PC-3 (cell line): ENCODE data around the gene DMRT1. TPM values are rescaled to one million over a fixed set of nuclear protein-coding genes. Genes with fewer than 3 reads are reported as not detected.

Source experiments
- ATAC-seq: fragments of 200-7000 bp; cut with Tn5 transposase; 2 replicates; pipeline ENCODE4 v1.9.1; 2020; ENCODE audit warnings: mild to moderate bottlenecking, moderate library complexity
- BruUV-seq: library from RNA; stranded (reverse); fragments of 400-500 nt; replicated peaks from 2 replicates; lab custom pipeline; 2021; lab: Mats Ljungman, UMichigan
- CTCF ChIA-PET: fragments of 300-600 bp; sonication (Branson Sonifier 250); formaldehyde crosslinking; loops from one replicate; lab custom pipeline; 2022; ENCODE audit warnings: antibody characterized with exemption; lab: Charles Lee
- POLR2A ChIA-PET: fragments of 300-600 bp; sonication (Branson Sonifier 250); formaldehyde crosslinking; loops from one replicate; lab custom pipeline; 2022; ENCODE audit warnings: antibody characterized with exemption; ENCODE audit not compliant: unreplicated experiment; lab: Charles Lee
- DNase-seq: peaks from one replicate; pipeline ENCODE4 v3.0.0-alpha.2; 2015
- H2AFZ ChIP-seq: fragments of 300-600 bp; sonication (generic); 2 replicates; pipeline ENCODE4 v1.6.0; 2016; ENCODE audit warnings: antibody characterized with exemption, low read length
- H3F3A ChIP-seq: fragments of 300-600 bp; sonication (generic); one replicate; pipeline ENCODE4 v1.6.0; 2017; ENCODE audit warnings: antibody characterized with exemption, low read length, control low read depth, mild to moderate bottlenecking; ENCODE audit not compliant: unreplicated experiment
- H3K27ac ChIP-seq: fragments of 300-600 bp; sonication (generic); 2 replicates; pipeline ENCODE4 v1.5.1; 2016; ENCODE audit warnings: mild to moderate bottlenecking, low read length
- H3K27me3 ChIP-seq: fragments of 300-600 bp; sonication (generic); 2 replicates; pipeline ENCODE4 v1.6.1; 2016; ENCODE audit warnings: low read length, mixed read lengths
- H3K36me3 ChIP-seq: fragments of 300-600 bp; sonication (generic); 2 replicates; pipeline ENCODE4 v1.6.1; 2016; ENCODE audit warnings: low read depth, mixed run types, low read length, mixed read lengths
- H3K4me1 ChIP-seq: fragments of 300-600 bp; sonication (generic); 2 replicates; pipeline ENCODE4 v1.5.1; 2016; ENCODE audit warnings: low read length; ENCODE audit not compliant: insufficient read depth
- H3K4me2 ChIP-seq: fragments of 300-600 bp; sonication (generic); 2 replicates; pipeline ENCODE4 v1.6.0; 2016; ENCODE audit warnings: low read length
- H3K4me3 ChIP-seq: fragments of 300-600 bp; sonication (generic); 2 replicates; pipeline ENCODE4 v1.5.1; 2016; ENCODE audit warnings: mild to moderate bottlenecking, low read length, mixed read lengths
- H3K79me2 ChIP-seq: fragments of 300-600 bp; sonication (generic); 2 replicates; pipeline ENCODE4 v1.6.1; 2017; ENCODE audit warnings: low read length, mixed read lengths
- H3K9ac ChIP-seq: fragments of 300-600 bp; sonication (generic); 2 replicates; pipeline ENCODE4 v1.6.0; 2016; ENCODE audit warnings: mild to moderate bottlenecking, low read length
- H3K9me2 ChIP-seq: fragments of 300-600 bp; sonication (generic); replicated peaks from 2 replicates; pipeline ENCODE4 v1.6.1; 2016; ENCODE audit warnings: mixed run types, low read length, mixed read lengths
- H3K9me3 ChIP-seq: fragments of 300-600 bp; sonication (generic); 2 replicates; pipeline ENCODE4 v1.6.1; 2016; ENCODE audit warnings: low read length, mixed read lengths
- H4K20me1 ChIP-seq: fragments of 300-600 bp; sonication (generic); 2 replicates; pipeline ENCODE4 v1.6.1; 2016; ENCODE audit warnings: low read length, mixed read lengths
- CTCF ChIP-seq: fragments of 300-600 bp; sonication (generic); conservative IDR thresholded peaks from 2 replicates; pipeline ENCODE4 v1.5.1; 2017; ENCODE audit warnings: antibody characterized with exemption, low read depth, mild to moderate bottlenecking, low read length
- EZH2 ChIP-seq: fragments of 300-600 bp; sonication (generic); IDR thresholded peaks from one replicate; pipeline ENCODE4 v1.6.1; 2017; ENCODE audit warnings: antibody characterized with exemption, mild to moderate bottlenecking, low read length; ENCODE audit not compliant: unreplicated experiment
- EZH2phosphoT487 ChIP-seq: fragments of 300-600 bp; sonication (generic); IDR thresholded peaks from 2 replicates; pipeline ENCODE4 v1.6.1; 2018; ENCODE audit warnings: mild to moderate bottlenecking, antibody characterized with exemption, low read length, borderline replicate concordance
- intact Hi-C: fragments of 100-400 bp; cut with micrococcal nuclease; formaldehyde crosslinking; loops from 2 replicates; pipeline ENCODE4 v1.9.0; 2023
- total RNA-seq: library from RNA; depleted of rRNA; stranded (reverse); fragments of >200 nt; gene quantifications from 2 replicates; pipeline ENCODE4 v1.2.3, GENCODE V29; 2014

The DMRT1 gene
- total RNA-seq, 1 experiment from 2014 or later = 0.04 TPM

- H3K79me2 ChIP-seq = no peaks in the 10 kb centered on the region
- H3K4me3 ChIP-seq = no peak overlapping the region
- no peaks in the 10 kb centered on the region for H4K20me1 ChIP-seq
- no peak overlapping the region for H3K4me2 ChIP-seq
- no peak overlapping the region for H3K9ac ChIP-seq
- 0 out of 2 replicates have a peak, but pooled peaks cover 4% of the 10 kb centered on the region for H3K4me1 ChIP-seq
- TF ChIP-seq CTCF = no peak
- TF ChIP-seq EZH2 = no peak
- peaks cover 32% of the 10 kb centered on the region; the same call in 1 of the 2 replicates for H3K27me3 ChIP-seq
- H3K36me3 ChIP-seq = no peaks in the 10 kb centered on the region
- ChIA-PET CTCF (no interaction called here), POLR2A (no interaction called here)
- H3K9me2 ChIP-seq = no peaks in the 10 kb centered on the region
- H3K9me3 ChIP-seq = no peaks in the 10 kb centered on the region
- DNase-seq (peak; percentile 41), ATAC-seq (no peak)
- no peak overlapping the region for H3K27ac ChIP-seq
- no TSS peak for BruUV-seq
- intact Hi-C loops = no loop called here
- H2AFZ ChIP-seq = no peak overlapping the region
- no peaks in the 10 kb centered on the region for H3F3A ChIP-seq
These were observed 120.5 kb downstream of the DMRT1 start for GRCh38 chr9:962023-962422.

- intact Hi-C loops = no loop called here
- H3K4me3 ChIP-seq = no peak overlapping the region
- H3F3A ChIP-seq = no peaks in the 10 kb centered on the region
- no peak overlapping the region for H3K9ac ChIP-seq
- TF ChIP-seq EZH2 (no peak), CTCF (no peak), EZH2phosphoT487 (no peak)
- H3K27me3 ChIP-seq = peaks cover 32% of the 10 kb centered on the region; the same call in 1 of the 2 replicates
- no peak overlapping the region for H3K27ac ChIP-seq
- H4K20me1 ChIP-seq = no peaks in the 10 kb centered on the region
- no TSS peak for BruUV-seq
- ChIA-PET CTCF (no interaction called here), POLR2A (no interaction called here)
- H3K4me2 ChIP-seq = no peak overlapping the region
- 0 out of 2 replicates have a peak, but pooled peaks cover 4% of the 10 kb centered on the region for H3K4me1 ChIP-seq
- H3K36me3 ChIP-seq = no peaks in the 10 kb centered on the region
- H3K9me3 ChIP-seq = no peaks in the 10 kb centered on the region
- no peaks in the 10 kb centered on the region for H3K79me2 ChIP-seq
- H3K9me2 ChIP-seq = no peaks in the 10 kb centered on the region
- no peak for ATAC-seq
- DNase-seq = no peak
- no peak overlapping the region for H2AFZ ChIP-seq
These were observed 124.0 kb downstream of the DMRT1 start for GRCh38 chr9:965497-965896.

- no peaks in the 10 kb centered on the region for H3F3A ChIP-seq
- no peak overlapping the region for H3K27ac ChIP-seq
- ChIA-PET CTCF (no interaction called here), POLR2A (no interaction called here)
- H3K9me2 ChIP-seq = no peaks in the 10 kb centered on the region
- intact Hi-C loops = no loop called here
- H3K79me2 ChIP-seq = no peaks in the 10 kb centered on the region
- H4K20me1 ChIP-seq = no peaks in the 10 kb centered on the region
- peaks cover 32% of the 10 kb centered on the region; the same call in 1 of the 2 replicates for H3K27me3 ChIP-seq
- H3K36me3 ChIP-seq = no peaks in the 10 kb centered on the region
- H3K4me1 ChIP-seq = no peaks in the 10 kb centered on the region
- H3K9ac ChIP-seq = no peak overlapping the region
- ATAC-seq = no peak
- TF ChIP-seq EZH2phosphoT487 = no peak
- no peak for TF ChIP-seq CTCF
- no peaks in the 10 kb centered on the region for H3K9me3 ChIP-seq
- DNase-seq = no peak
- BruUV-seq = no TSS peak
- H3K4me2 ChIP-seq = no peak overlapping the region
- H2AFZ ChIP-seq = no peak overlapping the region
- H3K4me3 ChIP-seq = no peak overlapping the region
These were observed 125.4 kb downstream of the DMRT1 start for GRCh38 chr9:966870-967269.
